WTC11 (cell line): ENCODE results near the gene DRD4. TPM values are rescaled to one million over a fixed set of nuclear protein-coding genes. Genes with fewer than 3 reads are reported as not detected.

Experiments
- CREM ChIP-seq: sonication (generic); formaldehyde crosslinking; IDR thresholded peaks from 2 replicates; pipeline ENCODE4 v1.8.1; 2022; ENCODE audit warnings: mild to moderate bottlenecking, missing genetic modification reagents, moderate library complexity
- E2F5 ChIP-seq: sonication (generic); formaldehyde crosslinking; IDR thresholded peaks from 2 replicates; pipeline ENCODE4 v1.8.1; 2022; ENCODE audit warnings: mild to moderate bottlenecking, moderate library complexity, missing genetic modification reagents
- ELF4 ChIP-seq: sonication (generic); formaldehyde crosslinking; IDR thresholded peaks from 2 replicates; pipeline ENCODE4 v1.8.1; 2022; ENCODE audit warnings: low read depth, mild to moderate bottlenecking, moderate library complexity, missing genetic modification reagents
- ETV6 ChIP-seq: sonication (generic); formaldehyde crosslinking; IDR thresholded peaks from 2 replicates; pipeline ENCODE4 v1.8.1; 2022; ENCODE audit warnings: mild to moderate bottlenecking, missing genetic modification reagents
- FOXK1 ChIP-seq: sonication (generic); formaldehyde crosslinking; IDR thresholded peaks from 2 replicates; pipeline ENCODE4 v1.8.0; 2022; ENCODE audit warnings: mild to moderate bottlenecking, moderate library complexity, missing genetic modification reagents
- JAZF1 ChIP-seq: fragments of 250-450 bp; sonication (Bioruptor Pico); IDR thresholded peaks from 2 replicates; pipeline ENCODE4 v1.9.0; 2021; ENCODE audit warnings: moderate library complexity, mild to moderate bottlenecking, inconsistent platforms
- NFYB ChIP-seq: sonication (generic); formaldehyde crosslinking; conservative IDR thresholded peaks from 2 replicates; pipeline ENCODE4 v1.8.0; 2022; ENCODE audit warnings: low read depth, missing genetic modification reagents
- NR1H2 ChIP-seq: sonication (generic); formaldehyde crosslinking; IDR thresholded peaks from 2 replicates; pipeline ENCODE4 v1.9.0; 2021; ENCODE audit warnings: mild to moderate bottlenecking, moderate library complexity, missing genetic modification reagents
- SOX15 ChIP-seq: fragments of 250-450 bp; sonication (Bioruptor Pico); IDR thresholded peaks from 2 replicates; pipeline ENCODE4 v1.9.0; 2021; ENCODE audit warnings: mild to moderate bottlenecking
- TCF7 ChIP-seq: sonication (generic); formaldehyde crosslinking; IDR thresholded peaks from 2 replicates; pipeline ENCODE4 v1.8.0; 2022; ENCODE audit warnings: mild to moderate bottlenecking, low read depth, missing genetic modification reagents, moderate library complexity
- TEAD4 ChIP-seq: sonication (generic); formaldehyde crosslinking; IDR thresholded peaks from 2 replicates; pipeline ENCODE4 v1.8.0; 2022; ENCODE audit warnings: mild to moderate bottlenecking, missing genetic modification reagents
- USF2 ChIP-seq: sonication (generic); formaldehyde crosslinking; IDR thresholded peaks from 2 replicates; pipeline ENCODE4 v1.8.1; 2023; ENCODE audit warnings: mild to moderate bottlenecking, missing genetic modification reagents, moderate library complexity
- ZNF138 ChIP-seq: sonication (generic); formaldehyde crosslinking; conservative IDR thresholded peaks from 2 replicates; pipeline ENCODE4 v1.8.1; 2022; ENCODE audit warnings: mild to moderate bottlenecking, moderate library complexity, missing genetic modification reagents
- ZNF317 ChIP-seq: sonication (generic); formaldehyde crosslinking; IDR thresholded peaks from 2 replicates; pipeline ENCODE4 v1.8.1; 2023; ENCODE audit warnings: low read depth, mild to moderate bottlenecking, moderate library complexity, missing genetic modification reagents, borderline replicate concordance
- ZNF396 ChIP-seq: fragments of 250-450 bp; sonication (Bioruptor Pico); IDR thresholded peaks from 2 replicates; pipeline ENCODE4 v1.8.0; 2021; ENCODE audit warnings: mild to moderate bottlenecking, moderate library complexity, borderline replicate concordance
- ZNF416 ChIP-seq: fragments of 250-450 bp; sonication (Bioruptor Pico); IDR thresholded peaks from 2 replicates; pipeline ENCODE4 v1.9.0; 2021; ENCODE audit warnings: mild to moderate bottlenecking, inconsistent platforms
- ZNF512 ChIP-seq: sonication (generic); formaldehyde crosslinking; IDR thresholded peaks from 2 replicates; pipeline ENCODE4 v1.8.1; 2022; ENCODE audit warnings: missing genetic modification reagents, borderline replicate concordance
- ZNF532 ChIP-seq: fragments of 250-450 bp; sonication (Bioruptor Pico); IDR thresholded peaks from 2 replicates; pipeline ENCODE4 v1.9.0; 2021; ENCODE audit warnings: mild to moderate bottlenecking, borderline replicate concordance
- total RNA-seq: library from RNA; stranded (reverse); gene quantifications from 3 replicates; pipeline ENCODE4 v1.2.3, GENCODE V29; 2021
- TF ChIP-seq, protein P1 (sequence below): sonication (generic); formaldehyde crosslinking; IDR thresholded peaks from 2 replicates; pipeline ENCODE4 v1.8.1; 2023; ENCODE audit warnings: mild to moderate bottlenecking, missing genetic modification reagents
- TF ChIP-seq, protein P2 (sequence below): sonication (generic); formaldehyde crosslinking; IDR thresholded peaks from 2 replicates; pipeline ENCODE4 v1.8.0; 2023; ENCODE audit warnings: missing genetic modification reagents, mild to moderate bottlenecking, borderline replicate concordance
- TF ChIP-seq, protein P3 (sequence below): sonication (generic); formaldehyde crosslinking; IDR thresholded peaks from 2 replicates; pipeline ENCODE4 v1.8.0; 2022; ENCODE audit warnings: mild to moderate bottlenecking, missing genetic modification reagents

Gene DRD4
- total RNA-seq, 1 experiment from 2014 or later: 3.7 TPM

DNA sequence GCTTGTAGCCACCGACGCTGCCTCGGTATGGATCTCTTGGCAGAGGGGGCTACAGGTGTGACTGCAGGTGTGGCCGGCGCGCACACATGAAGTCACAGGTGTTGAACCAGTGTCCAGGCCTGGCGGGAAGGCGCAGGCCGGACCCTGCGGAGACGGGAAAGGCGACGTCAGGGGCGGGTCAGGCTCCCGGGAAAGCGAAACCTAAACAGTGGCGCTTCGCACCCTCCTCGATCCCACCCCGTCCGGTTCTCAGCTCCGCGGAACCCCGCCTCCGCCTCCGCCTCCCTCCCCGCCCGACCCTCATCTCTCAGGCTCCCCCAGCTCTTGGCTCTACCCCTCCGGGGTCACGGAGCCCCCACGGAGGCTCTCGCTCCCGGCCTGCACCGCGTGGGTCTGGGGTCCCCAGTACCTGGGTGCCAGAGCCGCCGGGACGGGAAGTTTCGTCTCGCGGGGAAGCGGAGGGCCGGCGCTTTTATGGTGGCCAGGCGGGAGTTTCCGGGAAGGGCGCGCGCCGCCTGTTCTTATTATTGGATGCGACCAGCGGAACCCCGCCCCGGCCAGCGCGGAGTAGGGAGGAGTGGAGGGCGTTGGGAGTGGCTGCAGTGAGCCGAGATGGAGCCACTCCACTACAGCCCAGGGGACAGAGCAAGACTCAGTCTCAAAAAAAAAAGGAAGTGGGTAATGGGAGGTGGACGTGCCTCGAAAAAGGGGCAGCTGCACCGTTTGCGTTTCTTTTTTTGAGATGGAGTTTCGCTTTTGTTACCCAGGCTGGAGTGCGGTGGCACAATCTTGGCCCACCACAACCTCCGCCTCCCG lies 21.4 kb upstream of the DRD4 start, which contains the start of gene IRF7 (continued):
- TF ChIP-seq NFYB (CRISPR knock-in tag) (peak; percentile 47; the same call in 1 of the 2 replicates), SOX15 (no peak), ZNF532 (CRISPR knock-in tag) (no peak), ZNF138 (CRISPR knock-in tag) (no peak), ZNF416 (CRISPR knock-in tag) (no peak), CREM (no peak), FOXK1 (CRISPR knock-in tag) (peak; percentile 53; the same call in 1 of the 2 replicates), ELF4 (CRISPR knock-in tag) (no peak), ZNF317 (CRISPR knock-in tag) (no peak), ZNF512 (no peak), TCF7 (CRISPR knock-in tag) (no peak), ETV6 (CRISPR knock-in tag) (no peak), TEAD4 (CRISPR knock-in tag) (no peak), ZNF396 (CRISPR knock-in tag) (no peak), JAZF1 (CRISPR knock-in tag) (no peak), NR1H2 (CRISPR knock-in tag) (no peak), E2F5 (CRISPR knock-in tag) (peak; percentile 34; the same call in 1 of the 2 replicates), USF2 (no peak)
- TF ChIP-seq, protein P1, sequence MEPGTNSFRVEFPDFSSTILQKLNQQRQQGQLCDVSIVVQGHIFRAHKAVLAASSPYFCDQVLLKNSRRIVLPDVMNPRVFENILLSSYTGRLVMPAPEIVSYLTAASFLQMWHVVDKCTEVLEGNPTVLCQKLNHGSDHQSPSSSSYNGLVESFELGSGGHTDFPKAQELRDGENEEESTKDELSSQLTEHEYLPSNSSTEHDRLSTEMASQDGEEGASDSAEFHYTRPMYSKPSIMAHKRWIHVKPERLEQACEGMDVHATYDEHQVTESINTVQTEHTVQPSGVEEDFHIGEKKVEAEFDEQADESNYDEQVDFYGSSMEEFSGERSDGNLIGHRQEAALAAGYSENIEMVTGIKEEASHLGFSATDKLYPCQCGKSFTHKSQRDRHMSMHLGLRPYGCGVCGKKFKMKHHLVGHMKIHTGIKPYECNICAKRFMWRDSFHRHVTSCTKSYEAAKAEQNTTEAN: no peak
- TF ChIP-seq, protein P2, sequence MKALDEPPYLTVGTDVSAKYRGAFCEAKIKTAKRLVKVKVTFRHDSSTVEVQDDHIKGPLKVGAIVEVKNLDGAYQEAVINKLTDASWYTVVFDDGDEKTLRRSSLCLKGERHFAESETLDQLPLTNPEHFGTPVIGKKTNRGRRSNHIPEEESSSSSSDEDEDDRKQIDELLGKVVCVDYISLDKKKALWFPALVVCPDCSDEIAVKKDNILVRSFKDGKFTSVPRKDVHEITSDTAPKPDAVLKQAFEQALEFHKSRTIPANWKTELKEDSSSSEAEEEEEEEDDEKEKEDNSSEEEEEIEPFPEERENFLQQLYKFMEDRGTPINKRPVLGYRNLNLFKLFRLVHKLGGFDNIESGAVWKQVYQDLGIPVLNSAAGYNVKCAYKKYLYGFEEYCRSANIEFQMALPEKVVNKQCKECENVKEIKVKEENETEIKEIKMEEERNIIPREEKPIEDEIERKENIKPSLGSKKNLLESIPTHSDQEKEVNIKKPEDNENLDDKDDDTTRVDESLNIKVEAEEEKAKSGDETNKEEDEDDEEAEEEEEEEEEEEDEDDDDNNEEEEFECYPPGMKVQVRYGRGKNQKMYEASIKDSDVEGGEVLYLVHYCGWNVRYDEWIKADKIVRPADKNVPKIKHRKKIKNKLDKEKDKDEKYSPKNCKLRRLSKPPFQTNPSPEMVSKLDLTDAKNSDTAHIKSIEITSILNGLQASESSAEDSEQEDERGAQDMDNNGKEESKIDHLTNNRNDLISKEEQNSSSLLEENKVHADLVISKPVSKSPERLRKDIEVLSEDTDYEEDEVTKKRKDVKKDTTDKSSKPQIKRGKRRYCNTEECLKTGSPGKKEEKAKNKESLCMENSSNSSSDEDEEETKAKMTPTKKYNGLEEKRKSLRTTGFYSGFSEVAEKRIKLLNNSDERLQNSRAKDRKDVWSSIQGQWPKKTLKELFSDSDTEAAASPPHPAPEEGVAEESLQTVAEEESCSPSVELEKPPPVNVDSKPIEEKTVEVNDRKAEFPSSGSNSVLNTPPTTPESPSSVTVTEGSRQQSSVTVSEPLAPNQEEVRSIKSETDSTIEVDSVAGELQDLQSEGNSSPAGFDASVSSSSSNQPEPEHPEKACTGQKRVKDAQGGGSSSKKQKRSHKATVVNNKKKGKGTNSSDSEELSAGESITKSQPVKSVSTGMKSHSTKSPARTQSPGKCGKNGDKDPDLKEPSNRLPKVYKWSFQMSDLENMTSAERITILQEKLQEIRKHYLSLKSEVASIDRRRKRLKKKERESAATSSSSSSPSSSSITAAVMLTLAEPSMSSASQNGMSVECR (CRISPR knock-in tag): no peak
- TF ChIP-seq, protein P3, sequence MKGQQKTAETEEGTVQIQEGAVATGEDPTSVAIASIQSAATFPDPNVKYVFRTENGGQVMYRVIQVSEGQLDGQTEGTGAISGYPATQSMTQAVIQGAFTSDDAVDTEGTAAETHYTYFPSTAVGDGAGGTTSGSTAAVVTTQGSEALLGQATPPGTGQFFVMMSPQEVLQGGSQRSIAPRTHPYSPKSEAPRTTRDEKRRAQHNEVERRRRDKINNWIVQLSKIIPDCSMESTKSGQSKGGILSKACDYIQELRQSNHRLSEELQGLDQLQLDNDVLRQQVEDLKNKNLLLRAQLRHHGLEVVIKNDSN (CRISPR knock-in tag): no peak
